ENCODE data around the gene NTM. TPM values are rescaled to one million over a fixed set of nuclear protein-coding genes. Genes with fewer than 3 reads are reported as not detected.

Gene NTM
- total and polyA plus RNA-seq, 8 donors, result 0.04 to 4.4 (median 0.50) TPM

DNA sequence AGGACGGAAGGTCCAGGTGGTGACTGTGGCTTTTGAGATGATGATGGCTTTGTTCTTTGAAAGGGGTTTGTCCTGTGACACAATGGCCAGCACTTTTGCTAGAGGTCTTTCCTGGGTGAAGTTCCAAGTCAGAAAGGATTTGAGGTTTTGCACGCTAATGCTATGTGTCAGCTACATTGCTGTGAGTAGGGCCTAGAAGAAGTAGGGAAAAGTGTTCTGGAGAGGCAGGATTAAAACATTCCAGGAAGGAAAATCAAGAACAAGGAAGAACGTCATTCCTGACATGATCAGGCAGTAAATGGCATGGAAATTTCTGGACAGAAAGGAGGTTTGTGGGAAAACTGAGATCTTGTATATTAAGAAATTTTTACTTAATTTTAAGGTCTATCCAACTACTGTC lies 290.7 kb downstream of the NTM start:
- H3K4me1 ChIP-seq, result no peaks in the 10 kb centered on the region
- TF ChIP-seq, protein P1, sequence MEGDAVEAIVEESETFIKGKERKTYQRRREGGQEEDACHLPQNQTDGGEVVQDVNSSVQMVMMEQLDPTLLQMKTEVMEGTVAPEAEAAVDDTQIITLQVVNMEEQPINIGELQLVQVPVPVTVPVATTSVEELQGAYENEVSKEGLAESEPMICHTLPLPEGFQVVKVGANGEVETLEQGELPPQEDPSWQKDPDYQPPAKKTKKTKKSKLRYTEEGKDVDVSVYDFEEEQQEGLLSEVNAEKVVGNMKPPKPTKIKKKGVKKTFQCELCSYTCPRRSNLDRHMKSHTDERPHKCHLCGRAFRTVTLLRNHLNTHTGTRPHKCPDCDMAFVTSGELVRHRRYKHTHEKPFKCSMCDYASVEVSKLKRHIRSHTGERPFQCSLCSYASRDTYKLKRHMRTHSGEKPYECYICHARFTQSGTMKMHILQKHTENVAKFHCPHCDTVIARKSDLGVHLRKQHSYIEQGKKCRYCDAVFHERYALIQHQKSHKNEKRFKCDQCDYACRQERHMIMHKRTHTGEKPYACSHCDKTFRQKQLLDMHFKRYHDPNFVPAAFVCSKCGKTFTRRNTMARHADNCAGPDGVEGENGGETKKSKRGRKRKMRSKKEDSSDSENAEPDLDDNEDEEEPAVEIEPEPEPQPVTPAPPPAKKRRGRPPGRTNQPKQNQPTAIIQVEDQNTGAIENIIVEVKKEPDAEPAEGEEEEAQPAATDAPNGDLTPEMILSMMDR (IDR thresholded peaks at IDR 0.05), result no peak
- intact Hi-C loops (cut with DNase I), result no loop called here
- H3K4me3 ChIP-seq, result no peak overlapping the region
- no peaks in the 10 kb centered on the region for H3K27me3 ChIP-seq
- ATAC-seq, result no peak
- H3K36me3 ChIP-seq, result no peaks in the 10 kb centered on the region
- WGBS, 2 donors, result 66 to 74% methylated on average over 3 of the region's 3 CpGs
- no peaks in the 10 kb centered on the region for H3K9me3 ChIP-seq
- no peak overlapping the region for H3K27ac ChIP-seq
- no peak for DNase-seq
- FAIRE-seq, result no peak

DNA sequence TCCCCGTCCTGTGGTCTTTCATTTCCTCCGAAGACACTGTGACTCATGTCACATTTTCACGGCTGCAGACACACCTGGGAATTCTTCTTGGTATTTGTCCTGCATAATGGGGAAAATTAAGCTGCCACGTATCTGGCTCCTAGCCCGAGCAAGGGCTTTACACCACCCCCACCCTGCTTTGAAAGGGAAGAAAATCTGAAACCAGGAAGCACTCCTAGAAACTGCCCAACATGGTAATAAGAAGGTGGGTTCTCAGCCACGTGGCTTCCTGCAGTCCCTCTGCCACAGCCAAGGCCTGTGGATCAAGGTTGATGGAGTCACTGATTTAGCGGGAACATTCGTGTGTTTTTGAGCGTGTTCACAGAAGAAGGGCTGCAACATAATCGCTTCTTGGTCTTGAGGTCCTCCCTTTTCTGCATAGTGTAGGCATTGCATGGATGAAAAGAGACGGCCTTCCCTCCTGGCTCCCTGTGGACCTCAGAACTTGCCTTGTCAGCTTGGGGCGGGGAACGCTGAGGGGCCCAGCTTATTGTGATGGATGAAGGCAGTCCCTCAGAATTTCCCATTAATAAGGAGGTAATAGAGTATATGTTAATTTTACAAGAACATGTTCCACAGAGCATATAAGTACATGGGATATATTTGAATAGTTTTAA lies 292.0 kb downstream of the NTM start:
- H3K27me3 ChIP-seq, result no peaks in the 10 kb centered on the region
- no peak for ATAC-seq
- 63 to 64% methylated on average over 13 of the region's 13 CpGs for WGBS, 2 donors
- H3K4me1 ChIP-seq, result no peaks in the 10 kb centered on the region
- no peaks in the 10 kb centered on the region for H3K9me3 ChIP-seq
- intact Hi-C loops (cut with DNase I), result no loop called here
- no peak for FAIRE-seq
- H3K4me3 ChIP-seq, result no peak overlapping the region
- TF ChIP-seq, protein P1 (IDR thresholded peaks at IDR 0.05), result no peak
- no peak overlapping the region for H3K27ac ChIP-seq
- no peak for DNase-seq
- no peaks in the 10 kb centered on the region for H3K36me3 ChIP-seq

DNA sequence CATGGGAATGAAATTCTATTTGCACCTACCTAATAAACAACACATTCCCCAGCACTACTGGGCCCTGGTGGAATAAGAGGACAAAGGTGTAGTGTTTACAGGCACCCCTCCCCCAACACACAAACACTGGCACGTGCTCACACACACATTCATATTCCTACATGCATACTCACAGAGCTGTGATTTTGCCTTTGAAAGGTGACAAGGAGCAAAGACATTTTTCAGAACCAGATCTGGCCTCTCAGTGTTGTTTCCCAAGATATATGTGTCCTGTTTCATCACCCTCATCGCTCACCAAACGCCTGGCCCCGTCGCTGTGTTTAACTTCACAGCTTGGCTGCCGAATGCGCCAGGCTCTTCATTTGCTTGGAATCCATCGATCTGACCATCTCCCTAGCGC lies 292.6 kb downstream of the NTM start:
- no peak for DNase-seq
- no peaks in the 10 kb centered on the region for H3K27me3 ChIP-seq
- ATAC-seq, result no peak
- H3K36me3 ChIP-seq, result no peaks in the 10 kb centered on the region
- H3K9me3 ChIP-seq, result no peaks in the 10 kb centered on the region
- no peak overlapping the region for H3K27ac ChIP-seq
- 56 to 57% methylated on average over 9 of the region's 9 CpGs for WGBS, 2 donors
- no peak overlapping the region for H3K4me3 ChIP-seq
- TF ChIP-seq, protein P1 (IDR thresholded peaks at IDR 0.05), result no peak
- intact Hi-C loops (cut with DNase I), result no loop called here
- no peaks in the 10 kb centered on the region for H3K4me1 ChIP-seq
- no peak for FAIRE-seq

DNA sequence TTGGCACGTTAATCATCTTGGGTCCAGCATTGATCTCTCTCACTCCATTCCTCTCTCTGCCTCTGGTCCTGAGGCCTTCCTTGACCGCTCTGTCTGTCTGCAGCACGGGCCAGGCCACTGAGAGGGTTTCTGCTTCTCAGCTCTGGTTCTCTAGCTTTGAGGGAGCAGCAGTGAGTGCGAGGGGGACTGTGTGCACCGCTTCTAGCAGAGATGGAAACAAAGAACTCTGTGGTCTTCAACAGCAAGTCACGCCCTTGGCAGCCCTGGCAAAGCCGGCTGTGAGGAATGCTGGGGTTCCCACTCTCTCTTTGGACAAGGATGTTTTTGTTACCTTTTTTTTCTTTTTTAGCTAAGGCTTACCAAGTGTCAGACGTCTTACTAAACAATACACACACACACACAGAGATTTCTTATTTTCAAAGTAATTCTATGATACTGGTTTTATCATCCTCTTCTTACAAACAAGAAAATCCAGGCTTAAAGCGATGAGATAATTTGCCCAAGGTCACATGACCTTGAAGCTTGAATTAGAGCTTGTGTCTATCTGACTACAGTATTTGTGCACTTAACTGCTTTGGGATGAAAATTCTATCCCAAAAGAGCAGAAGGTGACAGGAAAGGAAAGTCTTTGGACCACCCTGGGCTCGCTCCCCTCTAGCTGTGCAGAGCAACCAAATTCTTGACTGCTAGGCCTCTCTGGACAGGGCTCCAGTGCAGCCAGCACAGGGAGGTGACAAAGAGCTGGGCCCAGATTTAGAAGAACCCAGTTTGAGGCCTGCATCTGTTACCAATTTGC lies 293.2 kb downstream of the NTM start:
- no peak overlapping the region for H3K27ac ChIP-seq
- H3K9me3 ChIP-seq, result no peaks in the 10 kb centered on the region
- no peak for FAIRE-seq
- no peak overlapping the region for H3K4me3 ChIP-seq
- no peak for DNase-seq
- ATAC-seq, result no peak
- 60 to 64% methylated on average over 10 of the region's 10 CpGs for WGBS, 2 donors
- no peaks in the 10 kb centered on the region for H3K36me3 ChIP-seq
- intact Hi-C loops (cut with DNase I), result no loop called here
- H3K4me1 ChIP-seq, result no peaks in the 10 kb centered on the region
- TF ChIP-seq, protein P1 (IDR thresholded peaks at IDR 0.05), result no peak
- no peaks in the 10 kb centered on the region for H3K27me3 ChIP-seq

DNA sequence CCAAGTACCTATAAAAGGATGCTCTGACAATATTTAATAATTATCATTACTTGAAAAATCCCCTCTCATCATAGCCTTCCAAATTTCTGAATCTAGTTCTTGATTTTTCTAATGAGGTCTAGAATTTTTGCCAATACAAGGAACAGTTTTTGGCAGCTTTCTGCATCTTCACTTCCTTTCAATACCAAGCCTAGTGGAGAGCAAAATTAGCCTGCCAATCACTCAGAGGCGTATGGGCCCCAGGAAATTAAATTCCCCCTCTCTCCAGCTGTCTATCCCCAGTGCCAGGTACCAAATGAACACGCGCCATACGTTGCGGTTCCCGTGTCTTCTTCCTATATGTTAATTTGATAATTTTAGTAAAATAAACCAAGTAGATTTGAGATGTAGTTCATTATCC lies 293.9 kb downstream of the NTM start:
- 85 to 92% methylated on average over 6 of the region's 6 CpGs for WGBS, 2 donors
- ATAC-seq (no peak), FAIRE-seq (no peak), DNase-seq (no peak)
- Histone ChIP-seq H3K27me3 (no peaks in the 10 kb centered on the region), H3K9me3 (no peaks in the 10 kb centered on the region), H3K4me1 (no peaks in the 10 kb centered on the region), H3K36me3 (no peaks in the 10 kb centered on the region), H3K27ac (no peak overlapping the region), H3K4me3 (no peak overlapping the region)
- TF ChIP-seq, protein P1 (IDR thresholded peaks at IDR 0.05), result no peak
- intact Hi-C loops (cut with DNase I), result no loop called here
